COLO668 (cell line): ENCODE results near the gene TBC1D22A.

Experiments used
- DNase-seq: peaks from one replicate; lab custom pipeline; 2025; ENCODE audit not compliant: unreplicated experiment; lab: John Stamatoyannopoulos, UW

Gene TBC1D22A

DNA sequence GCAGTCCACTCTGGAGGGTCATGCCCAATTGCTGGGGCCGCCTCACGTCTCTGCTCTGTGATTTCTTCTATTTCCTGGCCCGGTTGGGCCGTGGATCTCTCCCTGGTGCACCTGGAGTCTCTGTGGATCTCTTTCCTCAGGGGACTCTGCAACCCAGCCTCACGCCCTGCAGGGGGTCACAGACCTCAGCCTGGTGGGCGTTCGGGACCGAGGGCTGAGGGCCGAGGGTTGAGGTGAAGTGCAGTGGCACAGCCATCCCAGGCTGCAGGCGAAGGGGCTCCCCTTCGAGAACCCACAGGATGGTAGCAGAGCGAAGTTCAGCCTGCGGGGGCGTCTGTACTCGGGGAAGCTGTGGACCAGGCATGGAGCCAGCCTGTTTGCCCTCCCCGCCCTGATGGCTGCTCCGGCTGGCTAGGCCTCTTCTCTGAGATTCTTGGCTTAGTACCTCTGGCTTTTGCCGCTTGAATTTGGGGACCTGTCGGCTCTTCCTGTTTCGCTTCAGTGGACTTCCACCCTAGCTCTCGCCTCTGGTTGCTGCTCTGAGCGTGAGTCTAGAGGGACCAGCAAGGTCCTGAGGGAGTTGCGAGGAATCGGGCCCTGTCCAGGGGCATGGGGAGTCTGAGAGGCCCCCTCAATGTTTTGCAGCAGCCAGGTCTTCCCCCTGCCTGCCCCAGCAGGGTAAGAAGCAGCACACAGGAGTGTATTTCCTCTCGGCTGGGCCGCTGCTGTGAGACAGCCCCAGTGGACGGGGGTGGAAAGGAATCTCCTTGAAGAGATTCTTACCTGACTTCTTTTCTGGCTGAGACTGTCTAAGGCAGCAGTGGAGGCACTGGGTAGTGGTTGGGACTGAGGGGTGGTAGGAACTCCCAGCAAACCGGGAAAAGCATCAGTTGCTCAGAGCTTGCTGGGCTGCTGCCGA, 140.8 kb downstream of the TBC1D22A start:
- no peak for DNase-seq

- DNase-seq = no peak
These were observed 143.0 kb downstream of the TBC1D22A start for GRCh38 chr22:46905415-46905814.

GRCh38 chr22:46905834-46906233, 143.4 kb downstream of the TBC1D22A start:
- no peak for DNase-seq

DNA sequence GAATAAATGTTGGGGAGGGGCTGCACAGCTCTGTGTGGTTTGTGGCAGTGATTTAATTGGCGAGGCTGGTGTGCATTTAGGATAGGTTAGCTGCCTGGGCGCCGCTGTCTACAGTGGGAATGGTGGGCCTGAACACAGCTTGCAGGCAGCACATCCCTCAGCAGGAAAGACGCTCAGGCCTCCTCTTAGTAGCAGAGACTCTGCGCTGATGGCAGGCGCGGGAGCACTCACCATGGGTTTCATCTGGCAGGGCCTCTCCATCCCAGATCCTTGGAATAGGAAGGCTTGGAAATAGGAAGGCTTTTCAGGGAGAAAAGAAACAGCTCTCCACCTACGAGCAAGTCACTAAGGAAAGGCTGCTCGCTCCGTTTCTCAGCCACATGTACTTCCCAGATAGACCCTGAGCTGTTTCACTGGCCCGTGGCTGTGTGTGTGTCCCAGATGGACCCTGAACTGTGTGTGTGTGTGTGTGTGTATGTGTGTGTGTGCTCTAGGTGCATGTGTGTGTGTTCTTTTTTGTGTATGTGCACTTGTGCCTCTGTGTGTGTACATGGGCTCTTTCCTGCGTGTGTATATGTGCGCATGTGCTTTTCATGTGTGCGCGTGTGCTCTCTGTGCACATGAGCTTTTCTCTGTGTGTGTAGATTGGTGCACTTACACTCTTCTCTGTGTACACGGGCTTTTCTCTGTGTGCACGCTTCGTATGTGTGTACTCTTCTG, 144.0 kb downstream of the TBC1D22A start:
- DNase-seq = no peak

DNA sequence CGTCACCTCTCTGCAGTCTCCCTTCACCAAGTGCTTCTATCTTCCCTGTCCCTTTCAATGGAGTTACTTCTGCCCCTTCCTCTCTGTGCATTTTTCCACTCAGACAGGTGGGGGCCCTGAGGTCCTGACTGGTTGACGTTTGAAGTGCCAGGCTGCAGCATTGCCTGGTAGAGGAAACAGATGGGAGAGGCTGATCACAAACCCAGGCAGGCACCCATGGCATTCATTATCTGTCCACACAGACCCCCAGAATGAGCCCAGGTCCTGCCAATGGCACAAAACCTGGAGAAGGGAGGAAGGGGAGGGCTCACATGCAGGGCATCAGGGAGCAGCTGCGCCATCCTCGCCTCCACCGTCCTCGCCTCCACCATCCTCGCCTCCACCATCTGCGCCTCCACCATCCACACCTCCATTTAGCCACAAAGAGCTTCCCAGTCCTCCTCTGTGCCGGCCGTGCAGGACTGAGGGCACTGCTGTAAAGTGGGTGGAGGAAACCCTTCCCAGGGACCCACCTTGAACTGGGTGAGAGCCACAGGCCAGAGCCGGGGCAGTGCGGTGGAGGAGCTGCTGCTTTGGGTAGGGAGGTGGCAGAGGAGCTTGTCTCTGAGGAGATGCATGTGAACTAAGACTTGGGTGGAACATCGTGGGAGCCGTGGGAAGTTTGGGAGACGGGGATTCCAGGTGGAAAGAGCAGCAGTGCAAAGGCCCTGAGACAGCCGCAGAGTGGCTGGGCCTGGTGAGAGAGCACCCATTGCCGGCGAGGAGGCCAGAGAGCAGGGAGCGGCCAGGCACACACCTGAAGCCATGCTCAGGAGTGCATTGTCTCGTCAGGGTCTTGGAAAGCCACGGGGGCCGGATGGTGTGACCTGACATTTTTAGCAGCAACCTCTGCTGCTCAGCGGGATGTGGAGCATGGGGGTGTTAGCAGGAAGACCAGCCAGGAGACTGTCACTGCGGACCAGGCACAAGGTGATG, 145.1 kb downstream of the TBC1D22A start:
- DNase-seq = no peak

DNA sequence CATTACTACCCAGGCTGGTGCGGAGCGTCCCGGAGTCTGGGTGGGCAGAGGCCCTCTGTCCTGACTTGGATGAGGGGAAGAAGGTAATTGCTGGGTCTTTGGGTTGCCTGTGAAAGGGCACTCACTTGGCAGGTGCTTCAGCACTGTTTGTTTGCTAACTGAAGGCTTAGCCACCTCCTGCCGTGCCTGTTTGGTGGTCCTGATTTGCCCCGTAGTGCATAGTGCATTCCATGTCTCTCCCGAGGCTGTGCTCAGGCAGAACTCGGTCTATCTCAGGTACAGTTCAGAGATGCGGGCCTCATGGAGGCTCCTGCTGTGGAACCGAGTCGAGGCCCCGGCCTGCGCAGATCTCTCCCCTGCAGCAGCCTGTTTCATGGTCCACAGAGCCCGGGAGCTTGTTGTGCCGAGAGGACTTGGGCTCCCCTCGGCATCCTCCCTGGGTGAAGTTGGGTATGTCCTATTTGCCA, 146.2 kb downstream of the TBC1D22A start:
- DNase-seq = no peak

- no peak for DNase-seq
These were observed 147.0 kb downstream of the TBC1D22A start for GRCh38 chr22:46909237-46910030.

- no peak for DNase-seq
These were observed 148.2 kb downstream of the TBC1D22A start for GRCh38 chr22:46910624-46911023.

DNA sequence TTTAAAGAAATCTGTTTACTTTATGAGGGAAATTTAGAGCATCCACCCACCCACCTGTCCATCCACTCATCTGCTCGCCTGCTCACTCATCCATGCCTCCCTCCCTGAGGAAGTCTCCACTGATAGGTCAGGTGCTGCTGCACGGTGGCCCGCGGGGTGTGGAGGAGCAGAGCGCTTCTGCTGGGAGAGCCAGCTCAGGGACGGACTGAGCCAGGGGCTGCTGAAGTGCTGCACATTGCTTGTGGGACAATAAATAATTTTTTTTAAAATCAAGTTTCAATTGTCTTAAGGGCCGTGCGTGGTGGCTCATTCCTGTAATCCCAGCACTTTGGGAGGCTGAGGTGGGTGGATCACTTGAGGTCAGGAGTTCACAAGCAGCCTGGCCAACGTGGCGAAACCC, 148.9 kb downstream of the TBC1D22A start:
- peak; percentile 74 for DNase-seq

DNA sequence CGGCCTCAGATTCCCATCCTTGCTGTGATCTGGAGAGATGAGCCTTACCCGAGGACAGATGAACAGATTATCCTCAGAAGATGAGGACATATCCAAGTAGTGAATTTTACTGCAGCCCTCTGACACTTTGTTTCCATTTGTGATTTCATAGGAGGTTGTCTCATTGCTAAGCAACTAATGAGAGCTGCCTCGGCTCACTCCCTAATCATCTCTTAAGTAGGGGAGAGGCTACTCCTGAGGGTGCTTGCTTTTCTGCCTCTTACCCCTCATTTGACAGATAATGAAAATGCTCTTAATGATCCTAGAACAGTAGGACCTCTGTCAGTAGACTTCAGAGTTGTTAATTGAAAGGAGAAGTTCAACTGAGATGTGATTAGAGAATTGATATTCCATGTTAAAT, 150.9 kb downstream of the TBC1D22A start:
- no peak for DNase-seq

DNA sequence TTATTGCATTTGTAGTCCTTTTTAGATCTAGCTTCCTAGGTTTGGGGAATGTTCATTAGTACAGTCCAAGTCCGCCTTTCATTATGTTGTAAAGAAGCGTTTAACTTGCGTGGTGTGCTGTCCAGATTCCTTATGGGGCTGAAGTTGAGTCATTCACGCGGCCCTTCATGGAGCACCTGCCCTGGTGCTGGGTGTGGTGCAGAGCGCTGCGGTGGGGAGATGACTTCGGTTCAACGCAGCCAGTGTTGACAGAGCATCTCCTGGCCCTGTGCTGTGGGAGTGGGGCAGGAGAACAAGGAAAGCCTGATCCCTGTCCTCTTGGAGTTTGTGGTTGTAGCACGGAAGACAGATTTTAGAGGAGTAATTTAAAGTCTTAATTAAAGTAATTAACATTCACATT, 152.0 kb downstream of the TBC1D22A start:
- peak; percentile 72 for DNase-seq

GRCh38 chr22:46914916-46915894, 152.8 kb downstream of the TBC1D22A start:
- peak; percentile 87 for DNase-seq

- peak; percentile 32 for DNase-seq
These were observed 153.7 kb downstream of the TBC1D22A start for GRCh38 chr22:46915950-46916730.

DNA sequence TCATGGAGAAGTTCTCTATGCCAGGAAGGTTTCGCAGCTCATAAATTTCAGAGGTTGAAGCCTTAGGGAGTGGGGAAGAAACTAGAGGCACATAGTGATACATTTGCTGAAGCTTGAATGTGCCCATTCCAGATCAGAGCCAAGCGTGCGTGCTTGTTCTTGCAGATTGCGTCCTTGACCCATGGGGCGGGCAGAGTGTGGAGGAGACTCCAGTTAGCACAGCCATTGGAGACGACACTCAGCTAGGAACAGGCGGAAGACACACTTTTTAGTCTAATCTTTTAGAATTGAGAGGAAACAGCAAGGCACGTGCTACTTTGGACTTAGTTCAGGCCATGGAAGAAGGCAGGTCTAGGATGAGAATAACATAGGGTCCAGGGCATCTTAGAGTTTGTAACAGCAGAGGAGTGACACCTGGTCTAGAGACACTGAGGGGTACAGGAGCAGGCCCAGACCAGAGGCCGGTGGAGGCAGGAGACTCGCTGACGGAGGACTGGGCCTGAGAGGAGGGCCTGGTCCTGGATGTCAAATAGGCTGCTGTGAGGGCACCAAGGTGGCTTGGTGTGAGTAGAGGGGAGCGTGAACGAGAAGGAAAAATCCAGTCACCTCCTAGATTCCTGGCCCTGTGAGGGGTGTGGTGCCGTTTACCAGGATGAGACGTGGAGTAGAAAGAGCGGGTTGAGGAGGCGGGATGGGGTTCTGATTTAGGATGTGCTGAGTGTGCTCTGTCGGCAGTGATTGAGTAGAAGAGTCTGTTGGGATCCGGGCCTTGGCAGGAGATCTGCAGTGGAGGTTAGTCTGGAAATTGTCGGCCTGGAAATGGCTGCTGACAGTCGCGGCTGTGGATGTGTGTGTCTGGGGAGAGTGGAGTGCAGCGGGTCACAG, 154.7 kb downstream of the TBC1D22A start:
- DNase-seq = no peak

GRCh38 chr22:46917771-46918101, 155.3 kb downstream of the TBC1D22A start:
- DNase-seq = no peak

DNA sequence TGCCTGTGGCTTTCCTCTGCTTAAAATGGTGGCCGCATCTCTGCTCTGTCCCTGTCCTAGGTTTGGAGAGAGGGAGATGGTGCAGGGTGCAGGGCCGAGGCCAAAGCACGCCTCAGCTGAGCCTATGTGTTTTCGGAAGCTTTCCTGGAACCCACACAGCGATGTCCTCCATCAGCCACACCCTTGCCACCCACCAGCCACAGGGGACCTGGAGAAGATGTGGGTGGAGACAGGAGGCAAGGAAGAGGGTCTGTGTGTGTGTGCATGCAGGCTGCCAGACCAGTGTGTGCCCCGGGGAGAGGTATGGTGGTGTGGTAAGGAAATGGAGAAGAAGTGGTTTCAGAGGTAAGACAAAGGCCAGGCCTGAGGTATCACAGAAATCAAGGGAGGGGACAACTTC, 155.7 kb downstream of the TBC1D22A start:
- DNase-seq = no peak

DNA sequence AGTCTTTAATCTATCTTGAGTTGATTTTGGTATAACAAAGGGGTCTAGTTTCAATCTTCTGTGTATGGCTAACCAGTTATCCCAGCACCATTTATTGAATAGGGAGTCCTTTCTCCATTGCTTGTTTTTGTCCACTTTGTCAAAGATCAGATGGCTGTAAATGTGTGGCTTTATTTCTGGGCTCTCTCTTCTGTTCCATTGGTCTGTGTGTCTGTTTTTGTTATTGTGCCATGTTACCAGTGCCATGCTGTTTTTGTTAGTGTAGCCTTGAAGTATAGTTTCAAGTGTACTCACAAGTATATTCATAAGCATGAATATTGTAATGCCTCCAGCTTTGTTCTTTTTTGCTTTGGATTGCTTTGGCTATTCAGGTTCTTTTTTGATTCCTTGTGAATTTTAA, 159.6 kb downstream of the TBC1D22A start:
- DNase-seq = no peak
